IMR-90 (cell line): ENCODE data around the gene CCSER1. TPM values are rescaled to one million over a fixed set of nuclear protein-coding genes. Genes with fewer than 3 reads are reported as not detected.

ENCODE experiments used
- ATAC-seq: fragments of 200-7000 bp; cut with Tn5 transposase; 2 replicates; pipeline ENCODE4 v1.9.1; 2020; ENCODE audit warnings: low read depth, mild to moderate bottlenecking, moderate library complexity
- BruUV-seq: library from RNA; stranded (reverse); fragments of 400-500 nt; replicated peaks from 2 replicates; lab custom pipeline; 2021; lab: Mats Ljungman, UMichigan
- CTCF ChIA-PET: fragments of 300-600 bp; formaldehyde crosslinking; extraction: SDS; loops from one replicate; lab custom pipeline; 2021; ENCODE audit warnings: antibody characterized with exemption; lab: Yijun Ruan, JAX
- POLR2A ChIA-PET: fragments of 300-600 bp; sonication (Branson Sonifier 250); formaldehyde crosslinking; loops from one replicate; lab custom pipeline; 2022; ENCODE audit warnings: antibody characterized with exemption; ENCODE audit not compliant: unreplicated experiment; lab: Charles Lee
- DNase-seq: peaks from one replicate; pipeline ENCODE4 v3.0.0; 2013
- H2AFZ ChIP-seq: replicated peaks from 2 replicates; pipeline ENCODE3; 2013; ENCODE audit warnings: low read length, mild to moderate bottlenecking; ENCODE audit not compliant: poor library complexity
- H2AK5ac ChIP-seq: 2 replicates; pipeline ENCODE4 v1.6.1; 2013; ENCODE audit warnings: low read depth, low read length, inconsistent platforms
- H2AK9ac ChIP-seq: replicated peaks from 2 replicates; pipeline ENCODE3; 2013; ENCODE audit warnings: mild to moderate bottlenecking, low read depth, low read length, moderate library complexity; ENCODE audit not compliant: poor library complexity
- H2BK120ac ChIP-seq: 2 replicates; pipeline ENCODE4 v1.6.1; 2013; ENCODE audit warnings: low read depth, low read length, inconsistent platforms
- H2BK15ac ChIP-seq: 3 replicates; pipeline ENCODE4 v1.6.1; 2013; ENCODE audit warnings: low read depth, low read length, inconsistent platforms
- H2BK20ac ChIP-seq: 2 replicates; pipeline ENCODE4 v1.6.1; 2013; ENCODE audit warnings: low read depth, mild to moderate bottlenecking, inconsistent platforms, low read length, moderate library complexity
- H2BK5ac ChIP-seq: 2 replicates; pipeline ENCODE4 v1.6.1; 2013; ENCODE audit warnings: mild to moderate bottlenecking, low read depth, low read length, inconsistent platforms; ENCODE audit not compliant: poor library complexity, severe bottlenecking
- H3K14ac ChIP-seq: replicated peaks from 2 replicates; pipeline ENCODE4 v1.6.1; 2013; ENCODE audit warnings: low read depth, low read length, inconsistent platforms
- H3K18ac ChIP-seq: 2 replicates; pipeline ENCODE4 v1.6.1; 2013; ENCODE audit warnings: low read depth, low read length, control low read depth
- H3K23ac ChIP-seq: 2 replicates; pipeline ENCODE4 v1.6.1; 2013; ENCODE audit warnings: low read depth, low read length, inconsistent platforms
- H3K27ac ChIP-seq: 2 replicates; pipeline ENCODE4 v1.5.1; 2013; ENCODE audit warnings: mild to moderate bottlenecking, control low read depth, low read length; ENCODE audit not compliant: insufficient read depth
- H3K27me3 ChIP-seq: 2 replicates; pipeline ENCODE4 v1.6.1; 2013; ENCODE audit warnings: low read length; ENCODE audit not compliant: control insufficient read depth, insufficient read depth
- H3K36me3 ChIP-seq: 2 replicates; pipeline ENCODE4 v1.6.1; 2013; ENCODE audit warnings: low read length, mixed read lengths; ENCODE audit not compliant: control insufficient read depth, insufficient read depth
- H3K4ac ChIP-seq: 2 replicates; pipeline ENCODE4 v1.6.1; 2013; ENCODE audit warnings: low read depth, low read length, inconsistent platforms
- H3K4me1 ChIP-seq: 2 replicates; pipeline ENCODE4 v1.6.1; 2013; ENCODE audit warnings: low read length, mixed read lengths; ENCODE audit not compliant: control insufficient read depth, insufficient read depth
- H3K4me2 ChIP-seq: 2 replicates; pipeline ENCODE4 v1.6.1; 2013; ENCODE audit warnings: low read depth, mild to moderate bottlenecking, control low read depth, low read length, moderate library complexity
- H3K4me3 ChIP-seq: 2 replicates; pipeline ENCODE4 v1.5.1; 2013; ENCODE audit warnings: low read depth, mild to moderate bottlenecking, control low read depth, low read length, moderate library complexity; ENCODE audit not compliant: insufficient read depth
- H3K56ac ChIP-seq: 2 replicates; pipeline ENCODE4 v1.6.1; 2013; ENCODE audit warnings: low read length, inconsistent platforms; ENCODE audit not compliant: insufficient read depth; ENCODE audit errors: extremely low read depth
- H3K79me1 ChIP-seq, 2 experiments: 2 replicates each; pipeline ENCODE4 v1.6.1; 2013; ENCODE audit warnings: low read length in 2 of 2, inconsistent platforms in 1 of 2, low read depth in 1 of 2
- H3K9ac ChIP-seq: 2 replicates; pipeline ENCODE4 v1.6.1; 2013; ENCODE audit warnings: low read depth, low read length, control low read depth
- H3K9me1 ChIP-seq: 2 replicates; pipeline ENCODE4 v1.6.1; 2013; ENCODE audit warnings: low read length, inconsistent platforms; ENCODE audit not compliant: insufficient read depth
- H3K9me3 ChIP-seq: 2 replicates; pipeline ENCODE4 v1.6.1; 2013; ENCODE audit warnings: low read length; ENCODE audit not compliant: control insufficient read depth, insufficient read depth
- H4K20me1 ChIP-seq: 2 replicates; pipeline ENCODE4 v1.6.1; 2013; ENCODE audit warnings: low read length, inconsistent platforms; ENCODE audit not compliant: insufficient read depth
- H4K5ac ChIP-seq: 2 replicates; pipeline ENCODE4 v1.6.1; 2013; ENCODE audit warnings: mild to moderate bottlenecking, low read depth, low read length, control low read depth
- H4K8ac ChIP-seq, 2 experiments: 2 replicates each; pipeline ENCODE4 v1.6.1; 2013; ENCODE audit warnings: low read depth in 2 of 2, low read length in 2 of 2, control low read depth in 1 of 2, inconsistent platforms in 1 of 2
- H4K91ac ChIP-seq: 2 replicates; pipeline ENCODE4 v1.6.1; 2013; ENCODE audit warnings: low read depth, low read length, inconsistent platforms; ENCODE audit not compliant: insufficient read depth
- RAD21 ChIP-seq: IDR thresholded peaks from 2 replicates; pipeline ENCODE4 v1.6.1; 2012; ENCODE audit warnings: low read length, improper control_type of control experiment
- SMC3 ChIP-seq: fragments of 150-350 bp; IDR thresholded peaks from 2 replicates; pipeline ENCODE4 v1.6.1; 2016; ENCODE audit warnings: low read depth, mild to moderate bottlenecking, antibody characterized with exemption, low read length, moderate library complexity
- WGBS, 2 experiments: methylation state at CpG; one replicate each; pipeline versions ENCODE4 v1.1.5 to v1.1.7; 2013; ENCODE audit warnings: missing lambda C conversion rate in 2 of 2; ENCODE audit not compliant: insufficient read length in 1 of 2; ENCODE audit errors: extremely low coverage in 2 of 2; 5-methylcytosine and 5-hydroxymethylcytosine counted together
- dilution Hi-C: fragments of 300-500 bp; cut with HindIII; formaldehyde crosslinking; loops from one replicate; pipeline ENCODE4 v1.14.3; 2018; ENCODE audit warnings: low sequenced_read_pairs; ENCODE audit not compliant: unreplicated experiment
- in situ Hi-C: fragments of 300-500 bp; cut with MboI; formaldehyde crosslinking; loops from 3 replicates; pipeline ENCODE4 v1.14.3; 2019; ENCODE audit warnings: low sequenced_read_pairs, inconsistent platforms, mixed read lengths
- intact Hi-C: fragments of 100-400 bp; cut with micrococcal nuclease; formaldehyde crosslinking; loops from 2 replicates; pipeline ENCODE4 v1.10.0; 2022
- polyA plus RNA-seq, 3 experiments: library from polyadenylated mRNA; depleted of rRNA; stranded (reverse); fragments of >200 nt; gene quantifications; 2 replicates each; pipeline ENCODE4 v1.2.3, GENCODE V29; 2012; ENCODE audit warnings: low replicate concordance in 1 of 3
- total RNA-seq: library from RNA; depleted of rRNA; stranded (reverse); fragments of >200 nt; gene quantifications from 2 replicates; pipeline ENCODE4 v1.2.3, GENCODE V29; 2012

CCSER1 gene
- total and polyA plus RNA-seq, 2 of the 4 experiments (the other 2 are of a cell fraction): not detected

GRCh38 chr4:90715242-90715641 is 588.0 kb downstream of the CCSER1 start:
- POLR2A ChIA-PET: no interaction called here
- CTCF ChIA-PET: no interaction called here
- Histone ChIP-seq H3K56ac (no peak overlapping the region), H3K27me3 (no peaks in the 10 kb centered on the region), H3K4ac (no peak overlapping the region), H2AK5ac (no peak overlapping the region), H3K4me2 (no peak overlapping the region), H2AFZ (no peak overlapping the region), H3K4me1 (no peaks in the 10 kb centered on the region), H4K5ac (no peak overlapping the region), H2BK20ac (no peak overlapping the region), H3K9me1 (no peaks in the 10 kb centered on the region), H3K27ac (no peak overlapping the region), H3K23ac (no peak overlapping the region), H4K8ac (no peak overlapping the region), H4K91ac (no peak overlapping the region), H3K36me3 (no peaks in the 10 kb centered on the region), H2BK120ac (no peak overlapping the region), H3K14ac (no peak overlapping the region), H2BK15ac (no peak overlapping the region), H3K18ac (no peak overlapping the region), H3K9ac (no peak overlapping the region), H3K9me3 (no peaks in the 10 kb centered on the region), H2BK5ac (no peak overlapping the region), H2AK9ac (no peak overlapping the region), H4K20me1 (no peaks in the 10 kb centered on the region), H3K4me3 (no peak overlapping the region), H3K79me1 (no peaks in the 10 kb centered on the region)
- dilution Hi-C loops (no loop called here), intact Hi-C loops (no loop called here), in situ Hi-C loops (no loop called here)
- TF ChIP-seq SMC3: no peak
- TF ChIP-seq RAD21: no peak
- no TSS peak for BruUV-seq
- DNase-seq (no peak), ATAC-seq (no peak)
- WGBS, 2 experiments: no CpG with 5 or more reads among the region's 1 CpG
